ENCODE measurements around the gene SENP8.

DNA sequence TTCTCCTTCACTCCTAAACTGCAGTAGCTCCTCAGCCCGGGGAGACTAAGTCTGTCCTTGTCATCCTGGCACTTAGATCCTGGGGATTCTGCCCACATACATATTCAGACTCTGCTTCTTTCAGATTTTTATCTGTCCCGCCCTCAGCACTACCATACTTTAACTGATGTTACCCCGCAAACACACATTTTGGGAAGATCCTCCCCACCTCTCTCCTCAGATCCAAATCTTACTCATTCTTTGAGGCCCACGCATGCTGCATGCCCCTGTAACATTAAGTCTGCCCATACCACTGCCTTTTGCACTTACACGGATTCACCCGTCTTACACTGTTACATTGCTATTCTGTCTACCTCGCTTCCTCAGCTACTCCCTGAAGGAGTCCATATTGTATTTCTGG lies 36.1 kb downstream of the SENP8 start:
- no peak for TF ChIP-seq POLR2AphosphoS5 (IDR thresholded peaks at IDR 0.05; ENCODE audit: low read depth, low read length)
- no peak for TF ChIP-seq TAF1 (IDR thresholded peaks at IDR 0.05; ENCODE audit: borderline replicate concordance, low read depth, low read length)
- TF ChIP-seq POLR2A (IDR thresholded peaks at IDR 0.05; ENCODE audit: low read depth, low read length): no peak
